Smooth muscle cell (in vitro differentiated cells): ENCODE measurements around the gene ENOSF1. TPM values are rescaled to one million over a fixed set of nuclear protein-coding genes. Genes with fewer than 3 reads are reported as not detected.

Experiments
- DNase-seq: peaks from one replicate; lab custom pipeline; 2025; ENCODE audit not compliant: unreplicated experiment; lab: John Stamatoyannopoulos, UW
- H2AFZ ChIP-seq: fragments of 200-600 bp; sonication (generic); 2 replicates; pipeline ENCODE4 v1.6.0; 2016; ENCODE audit warnings: antibody characterized with exemption, low read depth, mild to moderate bottlenecking
- H3F3A ChIP-seq: fragments of 200-600 bp; sonication (generic); 2 replicates; pipeline ENCODE4 v1.6.0; 2017; ENCODE audit warnings: antibody characterized with exemption, low read depth
- H3K27ac ChIP-seq: fragments of 200-600 bp; sonication (generic); 2 replicates; pipeline ENCODE4 v1.5.1; 2016; ENCODE audit warnings: low read depth, mild to moderate bottlenecking
- H3K27me3 ChIP-seq: fragments of 200-600 bp; sonication (generic); 2 replicates; pipeline ENCODE4 v1.6.1; 2016; ENCODE audit warnings: low read depth, mild to moderate bottlenecking
- H3K36me3 ChIP-seq: fragments of 200-600 bp; sonication (generic); 2 replicates; pipeline ENCODE4 v1.5.1; 2016; ENCODE audit warnings: low read depth
- H3K4me1 ChIP-seq: fragments of 200-600 bp; sonication (generic); 2 replicates; pipeline ENCODE4 v1.5.1; 2016; ENCODE audit warnings: low read depth
- H3K4me2 ChIP-seq: fragments of 200-600 bp; sonication (generic); 2 replicates; pipeline ENCODE4 v1.6.0; 2016; ENCODE audit warnings: mild to moderate bottlenecking
- H3K4me3 ChIP-seq: fragments of 200-600 bp; sonication (generic); 2 replicates; pipeline ENCODE4 v1.5.1; 2016; ENCODE audit warnings: mild to moderate bottlenecking
- H3K79me2 ChIP-seq: fragments of 200-600 bp; sonication (generic); 2 replicates; pipeline ENCODE4 v1.6.0; 2016; ENCODE audit warnings: low read depth, mild to moderate bottlenecking
- H3K9ac ChIP-seq: fragments of 200-600 bp; sonication (generic); 2 replicates; pipeline ENCODE4 v1.6.0; 2016; ENCODE audit warnings: low read depth
- H3K9me3 ChIP-seq: fragments of 200-600 bp; sonication (generic); replicated peaks from 2 replicates; pipeline ENCODE4 v1.5.1; 2016; ENCODE audit warnings: low read depth
- H4K20me1 ChIP-seq: fragments of 200-600 bp; sonication (generic); 2 replicates; pipeline ENCODE4 v1.6.0; 2016; ENCODE audit warnings: low read depth
- WGBS: methylation state at CpG from one replicate; pipeline ENCODE4 v1.1.7; 2016; ENCODE audit warnings: low lambda C conversion rate; 5-methylcytosine and 5-hydroxymethylcytosine counted together
- polyA plus RNA-seq: library from polyadenylated mRNA; unstranded; fragments of >200 nt; fragmentation: Nextera tagmentation; extraction: Ambion mirVana; gene quantifications from 2 replicates; pipeline ENCODE4 v1.2.1, GENCODE V29; 2016
- total RNA-seq: library from RNA; depleted of rRNA; stranded (reverse); fragments of >200 nt; gene quantifications from 2 replicates; pipeline ENCODE4 v1.2.3, GENCODE V29; 2014
- TF ChIP-seq, protein P1 (sequence below): fragments of 200-600 bp; sonication (generic); IDR thresholded peaks from 2 replicates; pipeline ENCODE4 v1.5.1; 2017; ENCODE audit warnings: borderline replicate concordance, mild to moderate bottlenecking, antibody characterized with exemption; ENCODE audit not compliant: insufficient read depth, poor library complexity, severe bottlenecking

ENOSF1 gene
- total and polyA plus RNA-seq, 2 experiments from 2014 or later: 6.6 to 12.4 TPM

GRCh38 chr18:678482-679182, 33.8 kb downstream of the ENOSF1 start:
- no peak overlapping the region for H2AFZ ChIP-seq
- no peaks in the 10 kb centered on the region for H3K9me3 ChIP-seq
- H3K9ac ChIP-seq: no peak overlapping the region
- H4K20me1 ChIP-seq: no peaks in the 10 kb centered on the region
- H3K79me2 ChIP-seq: no peaks in the 10 kb centered on the region
- H3F3A ChIP-seq: no peaks in the 10 kb centered on the region
- no peak overlapping the region for H3K4me2 ChIP-seq
- WGBS: 96% methylated on average over 15 of the region's 15 CpGs
- no peak overlapping the region for H3K4me3 ChIP-seq
- no peak for DNase-seq
- H3K36me3 ChIP-seq: no peaks in the 10 kb centered on the region
- H3K4me1 ChIP-seq: no peaks in the 10 kb centered on the region
- TF ChIP-seq, protein P1, sequence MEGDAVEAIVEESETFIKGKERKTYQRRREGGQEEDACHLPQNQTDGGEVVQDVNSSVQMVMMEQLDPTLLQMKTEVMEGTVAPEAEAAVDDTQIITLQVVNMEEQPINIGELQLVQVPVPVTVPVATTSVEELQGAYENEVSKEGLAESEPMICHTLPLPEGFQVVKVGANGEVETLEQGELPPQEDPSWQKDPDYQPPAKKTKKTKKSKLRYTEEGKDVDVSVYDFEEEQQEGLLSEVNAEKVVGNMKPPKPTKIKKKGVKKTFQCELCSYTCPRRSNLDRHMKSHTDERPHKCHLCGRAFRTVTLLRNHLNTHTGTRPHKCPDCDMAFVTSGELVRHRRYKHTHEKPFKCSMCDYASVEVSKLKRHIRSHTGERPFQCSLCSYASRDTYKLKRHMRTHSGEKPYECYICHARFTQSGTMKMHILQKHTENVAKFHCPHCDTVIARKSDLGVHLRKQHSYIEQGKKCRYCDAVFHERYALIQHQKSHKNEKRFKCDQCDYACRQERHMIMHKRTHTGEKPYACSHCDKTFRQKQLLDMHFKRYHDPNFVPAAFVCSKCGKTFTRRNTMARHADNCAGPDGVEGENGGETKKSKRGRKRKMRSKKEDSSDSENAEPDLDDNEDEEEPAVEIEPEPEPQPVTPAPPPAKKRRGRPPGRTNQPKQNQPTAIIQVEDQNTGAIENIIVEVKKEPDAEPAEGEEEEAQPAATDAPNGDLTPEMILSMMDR: no peak
- no peaks in the 10 kb centered on the region for H3K27me3 ChIP-seq
- no peak overlapping the region for H3K27ac ChIP-seq

- no peaks in the 10 kb centered on the region for H4K20me1 ChIP-seq
- no peak overlapping the region for H3K4me2 ChIP-seq
- H3K9me3 ChIP-seq: no peaks in the 10 kb centered on the region
- WGBS: 79% methylated on average over 14 of the region's 14 CpGs
- no peaks in the 10 kb centered on the region for H3K36me3 ChIP-seq
- no peak overlapping the region for H2AFZ ChIP-seq
- H3K27me3 ChIP-seq: no peaks in the 10 kb centered on the region
- H3K4me3 ChIP-seq: no peak overlapping the region
- DNase-seq: no peak
- no peak overlapping the region for H3K27ac ChIP-seq
- H3F3A ChIP-seq: no peaks in the 10 kb centered on the region
- no peaks in the 10 kb centered on the region for H3K4me1 ChIP-seq
- no peaks in the 10 kb centered on the region for H3K79me2 ChIP-seq
- TF ChIP-seq, protein P1: no peak
- H3K9ac ChIP-seq: no peak overlapping the region
Measured at GRCh38 chr18:677951-678381, 34.5 kb downstream of the ENOSF1 start.

DNA sequence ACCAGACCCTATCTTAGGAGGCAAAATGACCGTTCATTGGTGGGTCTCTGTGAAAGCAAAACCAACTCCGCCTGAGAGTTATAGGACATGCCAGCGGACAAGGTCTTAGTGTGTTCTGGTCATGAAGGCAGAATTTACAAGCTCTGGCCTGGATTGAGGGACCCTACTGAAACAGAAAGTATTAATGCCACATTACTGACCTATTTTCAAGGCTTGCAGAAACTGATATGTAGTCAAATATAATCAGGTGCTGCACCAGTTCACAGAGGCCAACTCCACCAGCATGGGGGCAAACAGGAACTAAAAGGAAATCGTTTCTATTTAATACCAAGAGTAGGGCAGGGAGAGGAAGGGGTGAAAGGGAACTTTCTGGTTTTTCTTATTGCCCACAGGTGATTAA, 35.3 kb downstream of the ENOSF1 start:
- Histone ChIP-seq H4K20me1 (no peaks in the 10 kb centered on the region), H3K9me3 (no peaks in the 10 kb centered on the region), H3K79me2 (no peaks in the 10 kb centered on the region), H3K9ac (no peak overlapping the region), H3K4me1 (no peaks in the 10 kb centered on the region), H2AFZ (no peak overlapping the region), H3K4me2 (no peak overlapping the region), H3F3A (no peaks in the 10 kb centered on the region), H3K36me3 (no peaks in the 10 kb centered on the region), H3K27ac (no peak overlapping the region), H3K4me3 (no peak overlapping the region), H3K27me3 (no peaks in the 10 kb centered on the region)
- TF ChIP-seq, protein P1: no peak
- 66% methylated on average over 4 of the region's 4 CpGs for WGBS
- DNase-seq: no peak

- no peaks in the 10 kb centered on the region for H3K36me3 ChIP-seq
- H4K20me1 ChIP-seq: no peaks in the 10 kb centered on the region
- H3K4me2 ChIP-seq: no peak overlapping the region
- no peaks in the 10 kb centered on the region for H3K79me2 ChIP-seq
- no peaks in the 10 kb centered on the region for H3K4me1 ChIP-seq
- TF ChIP-seq, protein P1: no peak
- H3K9ac ChIP-seq: no peak overlapping the region
- H3K27me3 ChIP-seq: no peaks in the 10 kb centered on the region
- no peaks in the 10 kb centered on the region for H3K9me3 ChIP-seq
- WGBS: 94% methylated on average over 3 of the region's 3 CpGs
- DNase-seq: no peak
- H2AFZ ChIP-seq: no peak overlapping the region
- H3K4me3 ChIP-seq: no peak overlapping the region
- no peak overlapping the region for H3K27ac ChIP-seq
- no peaks in the 10 kb centered on the region for H3F3A ChIP-seq
Measured at GRCh38 chr18:676736-677135, 35.7 kb downstream of the ENOSF1 start.
